ENCODE results near the gene CACNG7.

DNA sequence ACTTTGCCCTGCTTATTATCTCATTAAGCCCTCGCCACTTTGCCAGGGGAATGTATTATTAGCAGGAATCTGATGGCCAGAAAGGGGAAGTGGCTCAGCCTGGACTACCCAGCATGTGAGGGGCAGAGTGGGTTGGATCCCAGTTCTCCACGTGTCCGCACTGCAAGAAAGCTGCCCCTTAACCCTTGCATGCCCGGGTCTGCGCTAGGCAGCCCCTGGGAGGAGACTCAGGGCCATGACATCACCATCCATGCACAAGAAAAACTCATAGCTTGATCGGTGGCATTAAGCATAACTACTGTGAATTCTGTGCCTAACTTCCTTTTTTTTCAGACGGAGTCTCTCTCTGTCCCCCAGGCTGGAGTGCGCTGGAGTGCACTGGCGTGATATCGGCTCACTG lies 62.6 kb downstream of the CACNG7 start:
- TF ChIP-seq, protein P1, sequence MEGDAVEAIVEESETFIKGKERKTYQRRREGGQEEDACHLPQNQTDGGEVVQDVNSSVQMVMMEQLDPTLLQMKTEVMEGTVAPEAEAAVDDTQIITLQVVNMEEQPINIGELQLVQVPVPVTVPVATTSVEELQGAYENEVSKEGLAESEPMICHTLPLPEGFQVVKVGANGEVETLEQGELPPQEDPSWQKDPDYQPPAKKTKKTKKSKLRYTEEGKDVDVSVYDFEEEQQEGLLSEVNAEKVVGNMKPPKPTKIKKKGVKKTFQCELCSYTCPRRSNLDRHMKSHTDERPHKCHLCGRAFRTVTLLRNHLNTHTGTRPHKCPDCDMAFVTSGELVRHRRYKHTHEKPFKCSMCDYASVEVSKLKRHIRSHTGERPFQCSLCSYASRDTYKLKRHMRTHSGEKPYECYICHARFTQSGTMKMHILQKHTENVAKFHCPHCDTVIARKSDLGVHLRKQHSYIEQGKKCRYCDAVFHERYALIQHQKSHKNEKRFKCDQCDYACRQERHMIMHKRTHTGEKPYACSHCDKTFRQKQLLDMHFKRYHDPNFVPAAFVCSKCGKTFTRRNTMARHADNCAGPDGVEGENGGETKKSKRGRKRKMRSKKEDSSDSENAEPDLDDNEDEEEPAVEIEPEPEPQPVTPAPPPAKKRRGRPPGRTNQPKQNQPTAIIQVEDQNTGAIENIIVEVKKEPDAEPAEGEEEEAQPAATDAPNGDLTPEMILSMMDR (IDR thresholded peaks at IDR 0.05), result no peak
- no peak for TF ChIP-seq POLR2A (IDR thresholded peaks at IDR 0.05)
